ENCODE results near the gene CCNG1. TPM values are rescaled to one million over a fixed set of nuclear protein-coding genes. Genes with fewer than 3 reads are reported as not detected.

The CCNG1 gene
- total RNA-seq, 1 experiment from 2014 or later: 117 TPM

DNA sequence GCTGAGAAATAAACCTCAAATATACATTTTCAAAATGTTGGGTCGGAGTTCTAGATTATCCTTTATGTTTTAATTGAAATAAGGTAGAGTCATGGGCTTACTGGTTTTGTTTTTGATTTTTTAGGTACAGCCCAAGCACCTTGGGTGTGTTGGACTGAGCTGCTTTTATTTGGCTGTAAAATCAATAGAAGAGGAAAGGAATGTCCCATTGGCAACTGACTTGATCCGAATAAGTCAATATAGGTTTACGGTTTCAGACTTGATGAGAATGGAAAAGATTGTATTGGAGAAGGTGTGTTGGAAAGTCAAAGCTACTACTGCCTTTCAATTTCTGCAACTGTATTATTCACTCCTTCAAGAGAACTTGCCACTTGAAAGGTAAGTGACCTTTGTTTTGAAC is 3.6 kb downstream of the CCNG1 start:
- TF ChIP-seq, protein P1, sequence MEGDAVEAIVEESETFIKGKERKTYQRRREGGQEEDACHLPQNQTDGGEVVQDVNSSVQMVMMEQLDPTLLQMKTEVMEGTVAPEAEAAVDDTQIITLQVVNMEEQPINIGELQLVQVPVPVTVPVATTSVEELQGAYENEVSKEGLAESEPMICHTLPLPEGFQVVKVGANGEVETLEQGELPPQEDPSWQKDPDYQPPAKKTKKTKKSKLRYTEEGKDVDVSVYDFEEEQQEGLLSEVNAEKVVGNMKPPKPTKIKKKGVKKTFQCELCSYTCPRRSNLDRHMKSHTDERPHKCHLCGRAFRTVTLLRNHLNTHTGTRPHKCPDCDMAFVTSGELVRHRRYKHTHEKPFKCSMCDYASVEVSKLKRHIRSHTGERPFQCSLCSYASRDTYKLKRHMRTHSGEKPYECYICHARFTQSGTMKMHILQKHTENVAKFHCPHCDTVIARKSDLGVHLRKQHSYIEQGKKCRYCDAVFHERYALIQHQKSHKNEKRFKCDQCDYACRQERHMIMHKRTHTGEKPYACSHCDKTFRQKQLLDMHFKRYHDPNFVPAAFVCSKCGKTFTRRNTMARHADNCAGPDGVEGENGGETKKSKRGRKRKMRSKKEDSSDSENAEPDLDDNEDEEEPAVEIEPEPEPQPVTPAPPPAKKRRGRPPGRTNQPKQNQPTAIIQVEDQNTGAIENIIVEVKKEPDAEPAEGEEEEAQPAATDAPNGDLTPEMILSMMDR (IDR thresholded peaks at IDR 0.05): no peak
- TF ChIP-seq POLR2AphosphoS5 (IDR thresholded peaks at IDR 0.05; ENCODE audit: low read depth, low read length) (no peak), SIN3A (IDR thresholded peaks at IDR 0.05; ENCODE audit: borderline replicate concordance, insufficient read depth, low read depth, low read length) (no peak), TCF7L2 (IDR thresholded peaks at IDR 0.05; ENCODE audit: low read depth, low read length) (no peak)
- TF ChIP-seq, protein P2, sequence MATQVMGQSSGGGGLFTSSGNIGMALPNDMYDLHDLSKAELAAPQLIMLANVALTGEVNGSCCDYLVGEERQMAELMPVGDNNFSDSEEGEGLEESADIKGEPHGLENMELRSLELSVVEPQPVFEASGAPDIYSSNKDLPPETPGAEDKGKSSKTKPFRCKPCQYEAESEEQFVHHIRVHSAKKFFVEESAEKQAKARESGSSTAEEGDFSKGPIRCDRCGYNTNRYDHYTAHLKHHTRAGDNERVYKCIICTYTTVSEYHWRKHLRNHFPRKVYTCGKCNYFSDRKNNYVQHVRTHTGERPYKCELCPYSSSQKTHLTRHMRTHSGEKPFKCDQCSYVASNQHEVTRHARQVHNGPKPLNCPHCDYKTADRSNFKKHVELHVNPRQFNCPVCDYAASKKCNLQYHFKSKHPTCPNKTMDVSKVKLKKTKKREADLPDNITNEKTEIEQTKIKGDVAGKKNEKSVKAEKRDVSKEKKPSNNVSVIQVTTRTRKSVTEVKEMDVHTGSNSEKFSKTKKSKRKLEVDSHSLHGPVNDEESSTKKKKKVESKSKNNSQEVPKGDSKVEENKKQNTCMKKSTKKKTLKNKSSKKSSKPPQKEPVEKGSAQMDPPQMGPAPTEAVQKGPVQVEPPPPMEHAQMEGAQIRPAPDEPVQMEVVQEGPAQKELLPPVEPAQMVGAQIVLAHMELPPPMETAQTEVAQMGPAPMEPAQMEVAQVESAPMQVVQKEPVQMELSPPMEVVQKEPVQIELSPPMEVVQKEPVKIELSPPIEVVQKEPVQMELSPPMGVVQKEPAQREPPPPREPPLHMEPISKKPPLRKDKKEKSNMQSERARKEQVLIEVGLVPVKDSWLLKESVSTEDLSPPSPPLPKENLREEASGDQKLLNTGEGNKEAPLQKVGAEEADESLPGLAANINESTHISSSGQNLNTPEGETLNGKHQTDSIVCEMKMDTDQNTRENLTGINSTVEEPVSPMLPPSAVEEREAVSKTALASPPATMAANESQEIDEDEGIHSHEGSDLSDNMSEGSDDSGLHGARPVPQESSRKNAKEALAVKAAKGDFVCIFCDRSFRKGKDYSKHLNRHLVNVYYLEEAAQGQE (IDR thresholded peaks at IDR 0.05; ENCODE audit: insufficient read depth in 1 of 2, low read depth in 2 of 2, low read length in 1 of 2): no peak
- no TSS peak for BruUV-seq (replicated peaks)
- Histone ChIP-seq H3K9me3 (ENCODE audit: control insufficient read depth, insufficient read depth, low read depth, low read length) (no peaks in the 10 kb centered on the region), H3K4me1 (ENCODE audit: control insufficient read depth, insufficient read depth, low read length) (peaks cover 20% of the 10 kb centered on the region), H3K4me3 (ENCODE audit: low read depth in 2 of 2, low read length in 2 of 2) (no peak overlapping the region), H3K36me3 (ENCODE audit: control insufficient read depth, insufficient read depth, low read length) (peaks cover 56% of the 10 kb centered on the region), H3K27me3 (ENCODE audit: control insufficient read depth, insufficient read depth, low read length) (no peaks in the 10 kb centered on the region), H3K27ac (ENCODE audit: low read length) (no peak overlapping the region)
- in situ Hi-C loops (cut with HindIII; ENCODE audit: low pct_unique_long_range_greater_than_20kb, low sequenced_read_pairs) (no loop called here), intact Hi-C loops (cut with micrococcal nuclease; ENCODE audit: unreplicated experiment) (no loop called here)
- DNase-seq (ENCODE audit: low read depth, low spot score) (no peak), ATAC-seq (no peak)
- CTCF ChIA-PET: no interaction called here
- POLR2A ChIA-PET: interaction anchor here (1.4 kb wide), 1 partner anchor 20 kb away, joined by 4 read pairs; the partner anchor contains the start of gene HMMR

DNA sequence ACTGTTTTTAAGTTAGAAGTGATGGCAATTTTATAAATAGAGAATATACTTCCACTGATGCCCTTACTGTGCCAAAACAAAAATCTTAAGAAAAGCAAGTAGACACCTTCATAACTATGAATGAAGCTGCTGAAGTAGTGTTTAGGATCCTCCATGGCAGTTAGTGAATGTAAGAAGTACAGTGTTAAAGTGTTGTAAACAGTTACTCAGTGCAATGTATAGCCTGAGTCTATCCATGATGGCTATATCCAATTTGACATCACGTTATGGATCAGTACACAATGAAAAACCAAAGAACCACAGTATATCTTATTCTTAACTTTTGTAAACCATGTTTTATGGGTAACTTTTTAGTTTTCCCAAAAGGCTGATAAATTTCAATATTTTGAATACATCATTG is 7.1 kb downstream of the CCNG1 start:
- POLR2A ChIA-PET: interaction anchor here (1.1 kb wide), 1 partner anchor 16 kb away, joined by 24 read pairs; the partner anchor contains the start of genes HMMR and NUDCD2
- H3K27me3 ChIP-seq (ENCODE audit: control insufficient read depth, insufficient read depth, low read length): no peaks in the 10 kb centered on the region
- no peak overlapping the region for H3K27ac ChIP-seq (ENCODE audit: low read length)
- H3K4me3 ChIP-seq (ENCODE audit: low read depth in 2 of 2, low read length in 2 of 2): no peak overlapping the region
- no peaks in the 10 kb centered on the region for H3K9me3 ChIP-seq (ENCODE audit: control insufficient read depth, insufficient read depth, low read depth, low read length)
- BruUV-seq (replicated peaks): no TSS peak
- peaks cover 9% of the 10 kb centered on the region for H3K4me1 ChIP-seq (ENCODE audit: control insufficient read depth, insufficient read depth, low read length)
- H3K36me3 ChIP-seq (ENCODE audit: control insufficient read depth, insufficient read depth, low read length): peaks cover 63% of the 10 kb centered on the region
- no peak for TF ChIP-seq TCF7L2 (IDR thresholded peaks at IDR 0.05; ENCODE audit: low read depth, low read length)
- TF ChIP-seq, protein P2 (IDR thresholded peaks at IDR 0.05; ENCODE audit: insufficient read depth in 1 of 2, low read depth in 2 of 2, low read length in 1 of 2): no peak
- TF ChIP-seq SIN3A (IDR thresholded peaks at IDR 0.05; ENCODE audit: borderline replicate concordance, insufficient read depth, low read depth, low read length): no peak
- TF ChIP-seq, protein P1 (IDR thresholded peaks at IDR 0.05): no peak
- no peak for TF ChIP-seq POLR2AphosphoS5 (IDR thresholded peaks at IDR 0.05; ENCODE audit: low read depth, low read length)
- in situ Hi-C loops (cut with HindIII; ENCODE audit: low pct_unique_long_range_greater_than_20kb, low sequenced_read_pairs): no loop called here
- ATAC-seq (no peak), DNase-seq (ENCODE audit: low read depth, low spot score) (no peak)
- intact Hi-C loops (cut with micrococcal nuclease; ENCODE audit: unreplicated experiment): no loop called here
- CTCF ChIA-PET: no interaction called here

Data from Panc1 (cell line).